NCI-H2227 (cell line): ENCODE measurements around the gene VWA3A.
"Not testable (repeated sequence)": the region's sequence is repeated elsewhere in the genome, so short reads cannot be mapped to it uniquely, and the experiment has no call there.

Experiments
- DNase-seq: peaks from one replicate; lab custom pipeline; 2025; ENCODE audit not compliant: unreplicated experiment; lab: John Stamatoyannopoulos, UW

The VWA3A gene

GRCh38 chr16:22081050-22081449 lies 11.3 kb upstream of the VWA3A start:
- no peak for DNase-seq

GRCh38 chr16:22086440-22086839 lies 5.9 kb upstream of the VWA3A start:
- no peak for DNase-seq

DNA sequence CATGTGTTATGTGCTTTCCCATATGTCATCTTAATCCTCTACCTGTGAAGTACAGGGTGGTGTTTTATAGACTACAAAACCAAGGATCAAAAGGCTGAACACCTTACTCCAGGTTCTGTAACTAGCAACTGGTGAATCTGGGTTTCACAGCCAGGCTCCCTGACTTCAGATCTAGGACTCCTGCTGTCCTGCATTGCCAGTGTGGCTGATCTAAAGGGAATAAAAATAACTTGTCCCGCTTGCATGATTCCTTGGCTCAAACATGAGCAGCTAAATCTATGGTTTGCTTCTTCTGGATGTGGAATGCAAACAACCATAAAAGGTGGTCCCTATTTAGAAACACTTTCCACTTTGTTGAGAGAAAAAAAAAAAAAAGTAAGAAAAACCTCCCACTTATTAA lies 3.7 kb upstream of the VWA3A start:
- no peak for DNase-seq

GRCh38 chr16:22089910-22090309 lies 2.4 kb upstream of the VWA3A start:
- no peak for DNase-seq

DNA sequence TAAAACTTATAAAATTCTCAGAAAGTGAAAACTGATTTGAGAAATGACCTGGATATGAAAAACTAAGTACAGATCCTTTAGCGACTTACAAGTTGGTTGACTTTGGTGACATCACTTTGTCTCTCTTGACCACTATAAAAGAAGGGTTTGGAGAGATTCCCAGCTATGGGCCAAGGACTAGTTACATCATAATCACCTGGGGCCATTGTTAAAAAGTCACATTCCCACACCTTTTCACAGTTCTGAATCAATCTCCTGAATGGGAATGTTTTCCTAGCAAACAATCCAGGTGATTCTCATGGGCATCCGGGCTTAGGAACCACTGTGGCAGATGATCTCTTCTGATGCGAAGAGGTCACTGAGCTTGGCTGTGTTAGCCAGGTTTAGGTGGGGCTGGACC lies 620 bp upstream of the VWA3A start:
- no peak for DNase-seq

GRCh38 chr16:22093331-22093730 lies 990 bp downstream of the VWA3A start:
- no peak for DNase-seq

GRCh38 chr16:22093996-22094395 lies 1.7 kb downstream of the VWA3A start:
- no peak for DNase-seq

DNA sequence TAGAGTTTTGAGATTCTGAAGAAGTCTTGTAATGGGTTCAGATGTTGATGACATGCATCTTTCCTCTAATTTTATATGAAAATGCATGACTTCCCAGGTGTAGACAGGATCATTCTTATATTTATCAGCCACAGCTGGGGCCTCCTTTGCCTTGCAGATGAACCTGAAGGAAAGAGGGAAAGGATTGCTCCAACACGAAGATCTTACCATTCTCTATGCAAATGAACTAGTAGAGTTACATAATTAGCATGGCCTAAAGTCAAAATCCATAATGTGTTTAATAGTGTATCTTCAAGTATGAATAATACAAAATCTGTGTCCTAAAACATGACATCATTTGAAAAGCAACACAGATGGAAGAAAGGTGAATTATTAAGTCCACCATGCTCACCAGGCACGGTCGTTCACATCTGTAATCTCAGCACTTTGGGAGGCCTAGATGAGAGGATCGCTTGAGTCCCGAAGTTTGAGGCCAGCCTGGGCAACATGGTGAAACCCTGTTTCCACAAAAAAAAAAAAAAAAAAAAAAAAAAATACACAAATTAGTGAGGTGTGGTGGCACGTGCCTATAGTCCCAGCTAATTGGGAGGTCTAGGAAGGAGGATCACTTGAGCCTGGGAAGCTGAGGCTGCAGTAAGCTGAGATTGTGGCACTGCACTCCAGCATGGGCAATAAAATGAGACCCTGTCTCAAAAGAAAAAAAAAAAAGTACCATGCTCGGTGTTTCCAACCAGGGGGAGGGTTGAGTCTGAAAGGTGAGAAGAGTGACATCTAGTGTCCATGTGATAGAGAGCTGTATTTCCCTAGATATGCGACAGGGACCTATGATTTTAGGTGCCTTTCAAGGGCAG lies 6.3 kb downstream of the VWA3A start:
- DNase-seq = peak; percentile 73

DNA sequence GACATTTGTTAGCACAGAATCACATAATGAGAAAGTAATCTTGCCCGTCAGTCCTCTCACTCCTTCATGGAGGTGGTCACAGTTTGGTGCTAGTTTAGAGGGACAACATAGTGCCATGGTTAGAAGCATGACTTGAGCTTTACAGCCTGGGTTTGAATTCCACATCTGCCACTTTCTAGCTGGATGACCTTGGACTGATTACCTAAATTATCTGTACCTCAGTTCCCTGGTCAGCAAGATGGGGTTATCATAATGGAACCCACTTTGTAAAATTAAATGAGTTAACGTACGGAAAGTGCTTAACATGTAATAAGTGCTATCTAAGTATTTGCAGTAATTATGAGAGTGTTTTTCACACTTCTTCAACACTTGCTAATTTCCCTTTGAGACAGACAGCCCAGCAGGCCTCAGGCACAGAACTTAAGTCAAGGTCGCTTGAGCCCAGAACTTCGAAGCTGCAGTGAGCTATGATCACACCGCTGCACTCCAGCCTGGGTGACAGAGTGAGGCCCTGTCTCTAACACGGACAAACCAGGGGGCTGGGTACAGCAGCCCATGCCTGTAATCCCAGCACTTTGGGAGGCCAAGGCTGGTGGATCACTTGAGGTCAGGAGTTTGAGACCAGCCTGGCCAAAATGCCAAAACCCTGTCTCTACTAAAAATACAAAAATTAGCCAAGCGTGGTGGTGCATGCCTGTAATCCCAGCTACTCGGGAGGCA lies 7.1 kb downstream of the VWA3A start:
- no peak for DNase-seq

- no peak for DNase-seq
These were observed 11.1 kb downstream of the VWA3A start for GRCh38 chr16:22103441-22103840.

- DNase-seq = no peak
These were observed 17.0 kb downstream of the VWA3A start for GRCh38 chr16:22109258-22109898.

DNA sequence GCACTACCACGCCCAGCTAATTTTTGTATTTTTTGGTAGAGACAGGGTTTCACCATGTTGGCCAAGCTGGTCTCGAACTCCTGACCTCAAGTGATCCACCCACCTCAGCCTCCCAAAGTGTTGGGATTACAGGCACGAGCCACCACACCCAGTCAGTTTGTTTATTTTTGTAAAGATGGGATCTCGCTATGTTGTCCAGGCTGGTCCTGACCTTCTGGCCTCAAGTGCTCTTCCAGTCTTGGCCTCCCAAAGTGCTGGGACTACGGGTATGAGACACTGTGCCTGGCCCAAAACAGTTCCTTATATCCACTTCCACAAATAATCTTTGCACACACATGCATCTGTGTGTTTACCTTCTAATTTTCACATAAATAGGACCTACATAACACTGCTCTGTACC lies 19.3 kb downstream of the VWA3A start:
- DNase-seq = not testable (repeated sequence)

DNA sequence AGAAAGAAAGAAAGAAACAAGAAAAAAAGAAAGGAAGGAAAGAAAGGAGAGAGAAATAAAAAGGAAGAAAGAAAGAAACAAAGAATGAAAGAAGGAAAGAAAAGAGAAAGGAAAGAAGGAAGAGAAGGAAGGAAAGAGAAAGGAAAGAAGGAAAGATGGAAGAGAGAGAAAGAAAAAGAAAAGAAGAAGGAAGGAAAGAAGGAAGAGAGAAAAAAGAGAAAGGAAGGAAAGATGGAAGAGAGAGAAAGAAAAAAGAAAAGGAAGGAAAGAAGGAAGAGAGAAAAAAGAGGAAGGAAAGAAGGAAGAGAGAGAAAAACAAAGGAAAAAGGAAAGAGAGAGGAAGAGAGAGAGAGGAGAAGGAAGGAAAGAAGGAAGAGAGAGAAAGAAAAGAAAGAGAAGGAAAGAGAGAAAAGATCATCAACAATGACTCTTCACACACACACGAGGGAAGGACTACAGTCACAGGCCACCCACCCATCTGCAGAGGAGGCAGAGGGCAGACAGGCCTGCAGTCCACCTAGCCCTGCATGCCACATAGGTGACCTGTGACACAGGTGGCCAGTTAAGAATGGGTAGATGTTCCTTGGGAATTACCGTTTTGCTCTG lies 23.9 kb downstream of the VWA3A start:
- DNase-seq = no peak

GRCh38 chr16:22117609-22118008 lies 25.3 kb downstream of the VWA3A start:
- DNase-seq = peak; percentile 83

DNA sequence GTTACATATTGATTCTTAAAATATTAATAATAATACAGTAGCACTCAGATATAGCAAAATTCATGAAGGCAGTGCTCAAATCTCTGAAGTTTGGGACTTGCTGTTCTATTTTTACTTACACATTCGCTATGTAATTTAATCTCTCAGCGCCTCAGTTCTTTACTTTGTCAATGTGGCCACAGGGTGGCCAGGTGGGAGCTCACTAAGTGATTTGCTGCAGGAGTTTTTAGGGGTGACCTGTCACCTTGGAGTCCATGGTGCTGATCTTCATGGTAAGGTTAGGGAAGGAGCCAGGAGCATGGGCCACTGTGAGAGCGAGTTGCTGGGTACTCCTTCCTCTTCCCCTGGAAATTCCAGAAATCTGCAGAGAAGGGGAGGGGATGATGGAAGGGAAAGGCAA lies 28.1 kb downstream of the VWA3A start:
- DNase-seq = no peak

DNA sequence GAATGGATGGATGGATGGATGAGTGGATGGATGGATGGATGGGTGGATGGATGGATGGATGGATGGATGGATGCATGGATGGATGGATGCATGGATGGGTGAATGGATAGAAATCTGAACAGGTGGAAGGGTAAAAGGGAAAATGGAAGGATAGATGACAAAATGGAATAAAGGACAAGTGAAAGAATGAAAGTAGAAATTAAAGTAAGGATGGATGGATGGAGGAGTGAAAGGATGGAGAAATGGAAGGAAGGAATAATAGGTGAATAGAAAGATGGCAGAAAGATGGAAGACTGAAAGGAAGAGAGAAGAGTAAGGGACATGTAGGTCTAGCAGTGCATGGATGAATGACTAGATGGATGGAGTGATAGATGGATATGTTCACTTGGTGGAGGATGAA lies 29.9 kb downstream of the VWA3A start:
- DNase-seq = no peak

DNA sequence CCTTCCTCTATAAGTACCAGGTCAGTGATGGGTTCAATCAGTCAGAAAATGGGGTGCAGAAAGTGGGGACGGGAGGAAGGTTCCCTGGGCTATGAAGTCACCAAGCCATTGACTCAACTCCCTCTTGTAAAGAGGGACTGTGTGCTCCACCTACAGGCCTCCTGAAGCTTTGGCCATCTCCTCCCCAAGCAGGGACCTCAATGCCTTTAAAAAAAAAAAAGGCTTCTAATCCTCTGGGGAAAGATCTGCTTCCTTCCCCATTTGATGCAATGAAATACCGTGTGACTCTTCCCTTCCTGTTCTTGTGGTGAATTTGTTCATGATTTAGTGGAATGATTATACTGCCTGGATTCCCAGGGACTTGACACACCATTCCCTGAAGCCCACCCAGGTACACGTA lies 30.8 kb downstream of the VWA3A start:
- no peak for DNase-seq

DNA sequence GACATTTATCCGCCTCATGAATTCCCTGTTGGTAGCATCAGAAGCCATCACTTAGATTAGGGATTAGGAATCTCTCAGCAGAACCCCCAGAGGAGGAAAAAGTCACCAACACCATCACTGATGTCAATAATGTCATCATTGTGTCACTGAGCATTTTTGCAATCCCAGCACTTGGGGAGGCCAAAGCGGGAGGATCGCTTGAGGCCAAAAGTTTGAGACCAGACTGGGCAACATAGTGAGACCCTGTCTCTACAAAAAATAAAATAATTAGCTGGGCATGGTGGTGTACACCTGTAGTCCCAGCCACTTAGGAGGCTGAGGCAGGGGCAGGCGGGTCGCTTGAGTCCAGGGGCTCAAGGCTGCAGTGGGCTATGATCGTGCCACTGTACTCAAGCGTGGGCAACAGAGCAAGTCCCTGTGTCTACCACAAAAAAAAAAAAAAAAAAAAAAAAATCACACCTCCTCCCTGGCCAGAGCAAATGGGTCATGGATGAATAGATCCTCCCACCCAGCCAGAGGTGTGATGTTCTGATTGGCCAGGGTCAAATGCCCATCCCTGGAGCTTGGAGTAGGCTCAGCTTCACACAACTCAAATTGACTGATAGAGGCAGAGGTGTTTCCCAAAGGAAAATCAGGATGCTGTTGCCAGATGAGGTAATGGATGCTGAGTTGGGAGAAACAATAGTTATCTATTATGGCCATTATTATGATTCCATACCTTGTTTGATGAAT lies 31.6 kb downstream of the VWA3A start:
- no peak for DNase-seq

DNA sequence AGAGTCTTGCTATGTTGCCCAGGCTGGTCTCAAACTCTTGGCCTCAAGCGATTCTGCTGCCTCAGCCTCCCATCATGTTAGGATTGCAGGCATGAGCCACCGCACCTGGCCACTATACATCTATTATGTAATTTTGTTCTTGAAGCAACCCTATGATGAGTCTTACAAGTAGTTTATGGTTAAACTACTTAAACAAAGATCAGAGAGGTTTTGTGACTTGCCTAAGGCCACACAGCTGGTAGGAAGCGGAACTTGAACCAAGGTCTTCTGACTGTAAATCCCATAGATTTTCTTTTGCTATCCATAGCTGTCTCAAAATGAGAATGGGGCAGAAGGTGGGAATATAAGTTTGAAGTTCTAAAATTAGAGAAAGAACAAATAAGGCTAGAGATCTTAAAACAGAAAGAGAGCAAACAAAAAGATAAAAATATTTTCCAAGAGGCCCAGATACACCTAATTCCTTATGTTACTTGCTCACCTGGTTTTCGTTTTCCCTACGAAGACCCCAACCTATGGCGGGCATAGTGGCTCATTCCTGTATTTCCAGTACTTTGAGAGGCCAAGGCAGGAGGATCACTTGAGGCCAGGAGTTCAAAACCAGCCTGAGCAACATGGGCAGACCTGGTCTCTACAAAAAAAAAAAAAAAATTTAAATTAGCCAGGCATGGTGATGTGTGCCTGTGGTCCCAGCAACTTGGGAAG lies 32.4 kb downstream of the VWA3A start:
- no peak for DNase-seq

DNA sequence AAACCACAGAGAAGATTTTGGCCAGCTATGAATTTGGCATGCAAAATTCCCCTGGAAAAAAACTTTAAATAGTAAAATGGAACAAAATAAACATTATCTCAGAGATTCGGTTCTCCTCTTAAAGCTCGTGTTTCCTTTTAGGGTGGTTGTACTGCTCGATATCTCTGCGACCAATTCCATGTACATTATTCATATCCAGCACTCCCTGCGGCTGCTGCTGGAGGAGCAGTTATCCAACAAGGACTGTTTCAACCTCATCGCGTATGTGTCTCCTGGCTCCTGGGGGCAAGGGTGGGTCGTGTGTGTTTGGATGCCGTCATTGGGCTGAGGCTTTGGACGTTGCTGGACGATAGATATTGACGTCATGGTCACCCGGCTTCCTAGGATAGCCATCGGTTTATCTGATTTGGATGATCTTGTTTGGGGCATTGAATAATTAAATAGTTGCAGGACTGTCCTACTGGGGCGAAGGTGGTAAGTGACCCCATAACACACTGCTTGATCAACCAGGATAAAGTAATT lies 33.8 kb downstream of the VWA3A start:
- DNase-seq = no peak
